ENCODE results near the gene ACD.
A peak's percentile ranks its signal among the peaks of the same experiment; 100 is the strongest.
"Not testable (repeated sequence)": the region's sequence is repeated elsewhere in the genome, so short reads cannot be mapped to it uniquely, and the experiment has no call there.

The ACD gene

DNA sequence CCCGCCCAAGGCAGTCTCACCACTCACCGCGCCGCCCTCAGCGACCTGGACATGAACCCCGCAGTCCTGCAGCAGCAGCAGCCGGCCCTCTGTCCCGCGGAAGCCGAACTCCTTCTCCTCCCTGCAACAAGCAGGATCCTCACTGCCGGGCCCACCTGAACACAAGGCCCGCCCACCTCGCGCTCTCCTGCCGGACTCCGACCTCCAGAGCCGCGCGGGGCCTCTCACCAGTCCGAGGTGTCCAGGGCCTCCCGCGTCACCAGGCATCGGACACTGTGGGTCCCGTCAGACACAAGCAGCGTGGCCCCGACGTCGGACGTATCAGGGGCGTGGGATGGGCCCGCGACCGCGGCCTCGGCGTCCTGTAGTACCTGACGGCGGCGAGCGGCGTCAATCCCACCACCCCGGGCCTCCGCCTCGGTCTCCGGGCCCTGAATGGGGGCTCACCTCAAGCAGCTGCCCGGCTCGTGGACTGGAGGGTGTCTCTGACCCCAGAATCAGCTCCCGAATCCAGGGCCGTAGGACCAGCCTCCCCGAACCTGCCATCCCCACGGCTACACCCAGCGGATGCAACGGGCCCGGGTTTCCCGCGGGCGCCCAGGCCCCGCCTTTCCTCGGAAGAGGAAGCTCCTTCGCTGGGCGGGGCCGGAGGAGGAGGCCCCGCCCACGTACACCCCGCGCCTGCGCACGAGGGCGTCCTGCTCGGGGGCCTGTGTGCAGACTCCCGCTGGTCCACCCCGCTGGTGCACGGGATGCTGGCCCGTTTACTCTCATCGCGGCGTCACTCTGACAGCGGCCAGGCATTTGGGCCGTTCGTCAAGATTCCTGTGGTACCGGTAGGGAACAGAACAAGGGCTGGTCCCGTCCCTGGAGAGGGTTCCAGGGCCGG lies at the start of gene ACD:
TSS of gene ACD (minus strand) at position 586 of the 889 bp plus-strand sequence. CDS start at position 546, 40 bp downstream.
- peak; percentile 73 for DNase-seq (ENCODE audit: low read depth, low spot score)

DNA sequence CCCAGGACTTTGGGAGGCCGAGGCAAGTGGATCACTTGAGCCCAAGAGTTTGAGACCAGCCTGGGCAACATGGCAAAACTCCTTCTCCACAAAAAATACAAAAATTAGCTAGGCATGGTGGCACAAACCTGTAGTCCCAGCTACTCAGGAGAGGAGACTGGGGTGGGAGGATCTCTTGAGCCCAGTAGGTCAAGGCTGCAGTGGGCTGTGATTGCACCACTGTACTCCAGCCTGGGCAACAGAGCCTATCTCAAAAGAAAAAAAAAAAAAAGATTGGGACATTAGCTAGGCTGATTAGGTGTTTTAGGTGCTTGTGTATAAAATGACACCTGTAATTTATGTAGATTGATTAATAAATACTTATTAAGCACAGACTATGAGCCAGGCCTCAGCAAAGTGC lies 49.0 kb upstream of the ACD start:
- no peak for DNase-seq (ENCODE audit: low read depth, low spot score)

DNA sequence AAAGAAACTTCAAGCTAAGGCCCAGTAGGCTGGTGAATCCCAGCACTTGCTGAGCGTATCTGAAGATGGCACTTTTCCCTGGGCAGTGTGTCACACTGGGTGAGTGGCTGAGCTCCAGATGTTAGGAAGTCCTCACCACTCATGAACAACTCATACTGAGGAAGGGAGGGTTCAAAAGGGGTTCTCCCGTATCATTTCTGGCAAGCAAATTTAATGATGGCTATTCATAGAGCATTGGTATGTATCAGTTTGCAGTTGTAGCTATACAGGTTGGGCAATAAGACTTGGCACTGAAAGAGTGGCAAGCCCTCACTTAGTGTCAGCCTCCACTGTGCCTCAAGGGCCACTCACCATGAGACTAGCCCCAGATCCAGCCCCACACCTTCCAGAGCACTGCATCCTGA lies 48.3 kb upstream of the ACD start:
- DNase-seq (ENCODE audit: low read depth, low spot score), result no peak

DNA sequence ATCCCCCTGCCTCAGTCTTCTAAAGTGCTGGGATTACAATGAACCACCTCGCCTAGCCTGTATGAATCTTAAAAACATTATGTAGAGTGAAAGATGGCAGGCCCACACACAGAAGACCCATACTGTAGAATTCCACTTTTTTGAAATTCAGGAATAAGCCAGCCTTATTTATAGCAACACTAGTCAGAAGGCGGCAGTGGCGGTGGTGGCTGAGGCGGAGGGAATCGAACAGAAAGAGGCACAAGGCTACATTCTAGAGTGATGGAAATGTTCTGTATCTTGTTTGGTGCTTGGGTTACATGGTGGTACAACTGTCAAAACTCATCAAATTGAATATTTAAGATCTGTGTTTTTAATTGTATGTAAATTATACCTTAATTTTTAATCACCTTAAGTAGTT lies 47.7 kb upstream of the ACD start:
- DNase-seq (ENCODE audit: low read depth, low spot score), result no peak

DNA sequence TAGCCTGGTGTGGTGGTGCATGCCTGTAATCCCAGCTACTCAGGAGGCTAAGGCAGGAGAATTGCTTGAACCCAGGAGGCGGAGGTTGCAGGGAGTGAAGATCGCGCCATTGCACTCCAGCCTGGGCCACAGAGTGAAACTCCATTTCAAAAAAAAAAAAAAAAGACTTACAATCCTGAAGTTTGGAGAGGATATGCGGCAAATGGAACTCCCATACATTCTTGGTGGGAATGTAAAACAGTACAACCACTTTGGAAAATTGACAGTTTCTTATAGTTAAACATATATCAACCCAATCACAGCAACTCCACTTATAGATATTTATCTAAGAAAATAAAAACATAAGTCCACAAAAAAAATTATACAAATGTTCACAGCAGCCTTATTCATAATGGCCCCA lies 47.1 kb upstream of the ACD start:
- no peak for DNase-seq (ENCODE audit: low read depth, low spot score)

DNA sequence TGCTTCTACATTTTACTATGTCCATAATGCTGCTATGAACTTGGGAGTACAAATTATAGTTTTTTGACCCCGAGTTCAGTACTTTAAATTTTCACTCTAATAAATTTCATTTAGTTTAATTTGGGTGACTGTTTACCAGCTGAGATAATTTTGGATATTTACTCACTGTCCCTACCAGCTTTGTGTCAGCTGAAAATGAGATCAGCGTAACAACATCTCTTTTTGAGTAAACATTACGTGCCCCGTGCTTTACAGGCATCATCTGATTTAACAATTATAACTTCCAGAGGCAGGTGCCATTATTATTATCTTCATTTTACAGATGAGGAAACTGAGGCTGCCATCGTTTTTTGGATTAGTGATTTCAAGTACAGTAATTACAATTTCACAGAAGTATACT lies 44.0 kb upstream of the ACD start:
- no peak for DNase-seq (ENCODE audit: low read depth, low spot score)

DNA sequence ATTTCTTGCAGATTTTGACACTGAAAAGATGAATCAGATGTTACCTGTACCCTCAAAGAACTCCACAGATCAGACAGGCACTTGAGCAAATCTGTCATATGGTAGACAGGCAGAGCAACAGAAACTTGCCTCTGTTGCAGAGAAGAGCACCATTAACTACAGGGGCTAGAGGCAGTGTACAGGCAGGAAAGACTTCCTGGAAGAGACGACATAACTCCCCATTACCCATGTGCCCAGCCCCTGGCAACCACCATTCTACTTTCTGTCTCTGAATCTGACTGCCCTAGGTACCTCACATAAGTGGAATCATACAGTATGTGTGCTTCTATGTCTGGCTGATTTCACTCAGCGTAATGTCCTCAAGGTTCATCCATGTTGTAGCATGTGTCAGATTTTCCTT lies 43.6 kb upstream of the ACD start:
- no peak for DNase-seq (ENCODE audit: low read depth, low spot score)

DNA sequence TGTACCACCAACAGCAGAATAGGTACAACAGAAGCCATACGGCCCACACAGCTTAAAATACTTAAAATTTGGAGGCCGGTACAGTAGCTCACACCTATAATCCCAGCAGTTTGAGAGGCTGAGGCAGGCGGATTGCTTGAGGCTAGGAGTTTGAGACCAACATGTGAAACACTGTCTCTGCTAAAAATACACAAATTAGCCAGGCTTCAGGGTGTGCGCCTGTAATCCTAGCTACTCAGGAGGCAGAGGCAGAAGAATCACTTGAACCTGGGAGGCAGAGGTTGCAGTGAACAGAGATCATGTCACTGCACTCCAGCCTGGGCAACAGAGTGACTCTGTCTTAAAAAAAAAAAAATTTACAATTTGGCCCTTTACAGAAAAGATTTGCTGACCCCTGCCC lies 42.1 kb upstream of the ACD start:
- DNase-seq (ENCODE audit: low read depth, low spot score), result no peak

DNA sequence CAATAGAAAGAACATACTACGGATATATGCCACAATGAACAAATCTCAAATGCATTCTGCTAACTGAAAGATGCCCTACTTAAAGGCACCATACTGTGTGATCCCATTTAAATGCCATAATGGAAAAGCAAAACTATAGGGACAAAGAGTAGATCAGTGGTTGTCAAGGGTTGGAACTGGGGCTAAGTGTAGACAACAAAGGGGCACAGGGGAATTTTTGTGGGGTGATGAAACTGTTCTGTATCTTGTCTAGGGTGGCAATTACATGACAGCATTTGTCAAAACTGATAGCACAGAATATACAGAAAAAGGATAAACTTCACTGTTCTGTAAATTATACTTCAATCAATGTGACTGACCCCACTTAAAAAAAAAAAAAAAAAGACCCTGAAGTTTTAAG lies 41.4 kb upstream of the ACD start:
- DNase-seq (ENCODE audit: low read depth, low spot score), result no peak

DNA sequence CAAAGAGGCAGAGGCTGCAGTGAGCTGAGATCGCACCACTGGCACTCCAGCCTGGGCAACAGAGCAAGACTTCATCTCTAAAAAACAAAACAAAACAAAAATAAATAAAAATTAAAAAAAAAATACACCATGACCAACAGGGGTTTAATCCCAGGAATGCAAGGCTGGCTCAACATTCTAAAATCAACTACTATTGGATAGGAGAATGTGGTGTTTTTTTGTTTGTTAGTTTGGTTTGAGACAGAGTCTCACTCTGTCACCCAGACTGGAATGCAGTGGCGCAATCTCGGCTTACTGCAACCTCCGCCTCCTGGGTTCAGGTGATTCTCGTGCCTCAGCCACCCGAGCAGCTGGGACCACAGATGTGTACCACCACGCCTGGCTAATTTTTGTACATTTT lies 39.2 kb upstream of the ACD start:
- DNase-seq (ENCODE audit: low read depth, low spot score), result no peak

DNA sequence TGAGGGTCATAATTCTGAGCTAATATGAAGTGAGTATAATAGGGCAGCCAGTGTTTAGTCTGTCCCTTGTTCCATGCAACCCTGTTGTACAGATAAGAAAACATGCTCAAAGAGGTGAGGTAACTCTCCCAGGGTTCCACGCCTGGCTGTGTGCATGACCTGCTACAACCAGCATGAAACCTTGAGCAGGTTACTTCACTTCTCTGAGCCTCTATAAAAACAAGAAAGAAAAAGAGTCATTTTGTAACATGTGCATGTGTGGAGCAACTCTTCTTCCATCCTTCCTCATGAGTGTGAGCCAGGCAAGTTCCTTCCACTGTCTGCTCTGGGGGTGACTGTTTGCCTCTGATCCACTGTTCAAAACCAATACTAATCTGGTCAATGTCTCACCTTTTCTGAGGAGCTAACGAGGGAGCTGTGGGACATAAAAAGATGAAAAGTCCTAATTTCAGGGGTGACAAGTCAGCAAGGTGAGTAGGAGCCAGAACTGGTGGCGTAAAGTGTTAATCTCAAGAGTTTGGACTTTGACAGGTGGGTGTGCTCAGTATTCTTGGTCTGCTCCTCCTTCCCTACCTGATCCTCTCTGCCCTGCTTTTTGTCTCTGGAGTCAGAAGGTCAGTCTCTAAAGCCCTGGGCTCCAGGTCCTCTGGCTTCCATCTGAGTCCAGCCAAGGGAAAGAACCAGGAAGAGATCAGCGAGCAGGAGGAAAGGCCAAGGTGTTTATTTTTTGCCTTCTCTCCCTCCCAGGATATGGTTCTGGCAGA lies 37.5 kb upstream of the ACD start:
- no peak for DNase-seq (ENCODE audit: low read depth, low spot score)

DNA sequence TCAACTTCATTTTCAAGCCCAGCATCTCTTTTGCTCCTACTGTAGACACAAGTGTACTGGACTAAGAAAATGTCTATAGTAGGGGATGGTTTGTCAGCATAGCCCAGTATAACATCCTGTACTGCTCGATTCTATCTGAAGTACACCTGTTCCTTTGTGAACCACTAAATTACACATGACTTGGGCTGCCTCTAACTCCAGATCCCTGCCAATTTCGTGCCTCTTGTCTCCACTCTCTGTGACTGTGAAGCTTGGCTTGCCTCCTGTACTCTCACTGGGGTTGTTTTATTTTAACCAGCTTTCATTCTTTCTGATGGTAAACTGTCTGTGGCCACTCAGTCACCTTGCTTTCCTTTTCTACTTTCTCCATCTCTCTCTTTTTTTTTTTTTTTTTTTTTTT lies 34.6 kb upstream of the ACD start:
- no peak for DNase-seq (ENCODE audit: low read depth, low spot score)

DNA sequence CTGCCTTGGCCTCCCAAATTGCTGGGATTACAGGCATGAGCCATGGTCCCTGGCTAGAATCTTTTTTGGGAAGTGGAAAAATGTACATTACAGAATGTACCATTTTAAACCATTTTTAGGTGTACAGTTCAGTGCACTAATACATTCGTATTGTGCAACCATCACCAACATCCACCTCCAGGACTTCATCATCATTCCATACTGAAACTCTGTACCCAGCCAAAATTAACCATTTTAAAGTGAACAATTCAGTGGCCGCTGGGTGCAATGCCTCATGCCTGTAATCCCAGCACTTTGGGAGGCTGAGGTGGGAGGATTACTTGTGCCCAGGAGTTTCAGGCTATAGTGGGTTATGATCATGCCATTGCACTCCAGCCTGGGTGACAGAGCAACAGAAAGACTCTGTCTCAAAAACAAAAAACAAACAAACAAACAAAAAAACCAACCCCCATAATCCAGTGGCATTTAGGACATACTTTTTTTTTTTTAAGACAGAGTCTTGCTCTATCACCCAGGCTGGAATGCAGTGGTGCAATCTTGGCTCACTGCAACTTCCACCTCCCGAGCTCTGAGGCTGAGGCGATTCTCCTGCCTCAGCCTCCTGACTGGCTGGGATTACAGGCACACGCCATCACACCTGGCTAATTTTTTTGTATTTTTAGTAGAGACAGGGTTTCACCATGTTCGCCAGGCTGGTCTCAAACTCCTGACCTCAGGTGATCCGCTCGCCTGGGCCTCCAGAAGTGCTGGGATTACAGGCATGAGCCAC lies 33.6 kb upstream of the ACD start:
- DNase-seq (ENCODE audit: low read depth, low spot score), result not testable (repeated sequence)

DNA sequence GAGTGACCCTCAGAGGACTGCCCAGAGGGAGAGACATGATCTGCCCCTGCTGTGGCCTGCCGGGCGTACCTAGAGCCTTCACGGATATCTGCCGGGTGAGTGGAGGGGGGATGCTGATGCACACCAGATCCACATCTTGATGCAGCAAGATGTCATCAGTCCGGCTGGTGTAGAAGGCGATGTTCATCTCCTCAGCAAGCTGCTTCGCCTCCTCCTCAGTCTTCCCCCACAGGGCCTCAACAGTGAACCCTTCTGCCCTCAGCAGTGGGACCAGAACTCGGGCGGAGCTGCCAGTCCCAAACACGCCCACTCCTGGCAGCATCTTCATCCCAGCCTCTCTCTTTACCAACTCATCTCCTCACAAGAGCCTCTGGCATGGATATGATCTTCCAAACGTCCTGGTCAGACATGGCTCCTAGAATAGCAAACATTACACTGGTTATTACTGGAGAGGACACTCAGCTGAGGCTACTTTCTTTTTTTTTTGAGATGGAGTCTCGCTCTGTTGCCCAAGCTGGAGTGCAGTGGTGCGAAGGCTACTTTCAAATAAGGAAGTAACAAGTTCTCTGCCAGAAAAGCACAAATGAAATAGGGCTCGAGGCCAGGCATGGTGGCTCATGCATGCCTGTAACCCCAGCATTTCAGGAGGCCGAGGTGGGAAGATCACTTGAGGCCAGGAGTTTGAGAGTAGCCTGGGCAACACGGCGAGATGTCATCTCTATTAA lies 25.5 kb upstream of the ACD start:
- DNase-seq (ENCODE audit: low read depth, low spot score), result no peak

DNA sequence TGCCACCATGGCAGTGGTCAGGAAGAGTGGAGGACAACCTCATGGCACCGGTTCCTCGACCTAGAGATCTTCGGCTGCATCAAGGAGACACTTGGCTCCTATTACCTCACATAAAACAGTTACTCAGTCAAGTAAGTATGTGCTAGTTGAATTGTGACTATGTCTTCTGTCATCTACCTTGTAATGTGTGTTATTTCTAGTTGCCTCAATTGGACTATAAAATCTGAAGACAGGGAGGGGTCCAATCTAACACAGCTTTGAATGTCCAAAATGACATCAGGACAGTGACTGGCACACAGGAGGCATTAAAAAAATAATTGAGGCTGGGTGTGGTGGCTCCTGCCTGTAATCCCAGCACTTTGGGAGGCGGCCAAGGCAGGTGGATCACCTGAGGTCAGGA lies 23.7 kb upstream of the ACD start:
- no peak for DNase-seq (ENCODE audit: low read depth, low spot score)

DNA sequence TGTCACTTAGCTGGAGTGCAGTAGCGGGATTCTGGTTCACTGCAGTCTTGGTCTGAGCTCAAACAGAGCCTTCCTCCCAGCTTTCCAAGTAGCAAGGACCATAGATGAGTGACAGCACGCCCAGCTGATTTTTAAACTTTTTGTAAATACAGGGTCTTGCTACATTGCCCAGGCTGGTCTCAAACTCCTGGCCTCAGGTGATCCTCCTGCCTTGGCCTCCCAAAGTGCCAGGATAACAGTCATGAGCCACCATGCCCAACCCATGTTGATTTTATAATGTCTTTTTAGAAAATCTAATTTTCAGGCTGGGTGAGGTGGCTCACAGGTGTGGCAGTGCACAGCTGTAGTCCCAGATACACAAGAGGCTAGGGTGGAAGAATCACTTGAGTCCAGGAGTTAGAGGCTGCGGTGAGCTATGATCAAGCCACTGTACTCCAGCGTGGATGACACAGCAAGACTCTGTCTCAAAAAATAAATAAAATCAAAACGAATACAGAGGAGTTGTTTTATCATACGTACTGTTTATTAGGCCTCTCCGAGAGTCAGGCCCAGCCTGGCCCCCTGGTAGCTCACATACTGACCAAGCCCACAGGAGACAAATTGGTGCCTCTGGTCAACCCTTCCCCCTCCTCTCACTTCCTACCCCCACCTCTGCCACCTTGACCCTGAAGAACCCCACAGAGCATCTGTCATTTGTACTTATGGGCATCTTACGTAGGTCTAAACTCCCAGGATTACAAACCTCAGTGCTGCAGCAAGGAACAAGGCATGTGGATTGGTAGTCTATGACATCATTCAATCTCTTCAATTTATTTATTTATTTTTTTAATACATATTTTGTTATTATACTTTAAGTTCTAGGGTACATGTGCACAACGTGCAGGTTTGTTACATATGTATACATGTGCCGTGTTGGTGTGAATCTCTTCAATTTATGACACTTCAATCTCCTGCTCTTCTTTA lies 20.2 kb upstream of the ACD start:
- no peak for DNase-seq (ENCODE audit: low read depth, low spot score)

DNA sequence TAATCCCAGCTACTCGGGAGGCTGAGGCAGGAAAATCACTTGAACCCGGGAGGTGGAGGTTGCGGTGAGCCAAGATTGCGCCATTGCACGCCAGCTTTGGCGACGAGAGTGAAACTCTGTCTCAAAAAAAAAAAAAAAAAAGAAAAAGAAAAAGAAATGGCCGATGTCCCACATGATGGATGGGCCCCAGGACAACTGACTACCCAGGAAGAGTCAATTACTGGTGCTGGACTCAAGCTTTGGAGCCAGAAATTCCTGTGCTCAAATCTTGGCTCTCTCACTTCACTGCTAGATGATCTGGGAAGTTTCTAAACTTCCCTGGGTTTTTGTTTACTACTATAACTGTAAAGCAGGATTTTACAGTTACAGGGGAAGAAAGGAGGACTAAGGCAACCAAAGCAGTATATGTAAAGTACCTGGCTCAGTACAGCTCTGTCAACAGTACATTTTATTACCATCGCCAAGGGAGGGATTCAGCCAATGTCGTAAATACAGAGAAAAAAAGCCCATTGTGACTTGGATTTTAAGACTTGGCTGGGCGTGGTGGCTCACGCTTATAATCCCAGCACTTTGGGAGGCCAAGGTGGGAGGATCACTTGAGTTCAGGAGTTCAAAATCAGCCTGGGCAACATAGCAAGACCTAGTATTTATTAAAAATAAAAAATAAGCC lies 18.4 kb upstream of the ACD start:
- DNase-seq (ENCODE audit: low read depth, low spot score), result no peak

DNA sequence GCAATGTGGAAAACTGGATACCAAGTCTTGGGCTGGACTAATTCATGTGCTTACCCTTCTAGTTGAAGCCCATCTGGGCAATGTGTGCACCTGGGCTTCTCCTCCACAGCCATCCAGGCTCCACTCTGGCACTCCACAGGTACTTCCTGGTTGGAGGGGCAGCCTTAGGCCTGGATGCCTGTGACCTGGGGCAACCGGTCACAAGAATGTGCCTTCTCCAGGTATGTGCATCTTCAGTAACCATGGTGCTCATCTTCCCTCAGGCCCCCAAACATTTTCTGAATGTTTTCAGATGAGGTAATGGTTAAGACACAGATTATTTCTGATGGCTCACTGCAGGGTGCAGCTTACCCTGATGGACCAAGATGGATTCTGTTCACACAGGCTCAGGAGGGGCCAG lies 17.7 kb upstream of the ACD start:
- DNase-seq (ENCODE audit: low read depth, low spot score), result no peak

DNA sequence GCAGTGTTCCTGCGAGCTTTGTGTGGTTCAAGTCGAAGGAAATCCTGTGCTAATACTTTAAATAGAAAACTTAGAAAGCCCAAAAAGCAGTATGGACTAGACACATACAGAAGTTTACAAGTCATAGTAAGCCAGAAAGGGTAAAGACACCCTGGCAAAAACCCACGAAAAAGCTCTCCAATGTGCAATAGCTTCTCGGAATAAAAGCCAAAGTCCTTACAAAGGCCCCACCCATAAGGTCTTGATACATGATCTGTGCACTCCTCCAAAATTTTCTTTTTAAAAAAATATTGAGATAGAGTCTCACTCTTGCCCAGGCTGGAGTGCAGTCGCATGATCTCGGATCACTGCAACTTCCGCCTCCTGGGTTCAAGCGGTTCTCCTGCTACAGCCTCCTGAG lies 16.9 kb upstream of the ACD start:
- no peak for DNase-seq (ENCODE audit: low read depth, low spot score)

DNA sequence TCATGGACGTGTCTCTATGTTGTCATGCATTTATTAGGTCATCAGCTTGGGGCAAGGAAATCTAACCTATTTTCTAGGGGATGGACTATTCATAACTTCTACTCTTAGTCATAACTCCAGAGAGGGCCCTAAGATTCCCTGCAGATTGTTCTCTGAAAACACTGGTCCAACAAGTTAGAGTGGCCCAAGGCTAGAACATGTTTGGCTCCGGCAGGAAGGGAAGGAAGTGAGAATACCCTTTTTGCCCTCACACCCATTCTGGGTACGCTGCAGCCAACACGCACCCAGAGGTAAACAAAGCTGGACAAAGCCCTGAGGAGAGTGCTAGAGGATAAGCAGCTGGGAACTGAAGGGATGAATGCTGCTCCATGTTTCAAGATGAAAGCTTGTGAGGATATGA lies 16.5 kb upstream of the ACD start:
- DNase-seq (ENCODE audit: low read depth, low spot score), result no peak
